Cardiac septum (tissue), 1 donor: ENCODE measurements around the gene DNAH6. TPM values are rescaled to one million over a fixed set of nuclear protein-coding genes. Genes with fewer than 3 reads are reported as not detected.

ENCODE experiments used
- DNase-seq: peaks from one replicate; pipeline ENCODE4 v3.0.0-alpha.2; 2020; ENCODE audit warnings: low spot score
- intact Hi-C: fragments of 100-400 bp; cut with DNase I; formaldehyde crosslinking; loops from one replicate; pipeline ENCODE4 v1.14.0; 2022
- total RNA-seq: library from RNA; stranded (reverse); fragmentation: NEBNext Ultra II Directional; extraction: Animal tissue kit (Norgen Biotek cat#: 25700); gene quantifications from one replicate; pipeline ENCODE4 v1.2.1, GENCODE V29; 2021
- donor health status: DM: no; HTN: no; CAD: no.

DNAH6 gene
- total RNA-seq, 1 donor from 2014 or later, result 0.22 TPM

DNA sequence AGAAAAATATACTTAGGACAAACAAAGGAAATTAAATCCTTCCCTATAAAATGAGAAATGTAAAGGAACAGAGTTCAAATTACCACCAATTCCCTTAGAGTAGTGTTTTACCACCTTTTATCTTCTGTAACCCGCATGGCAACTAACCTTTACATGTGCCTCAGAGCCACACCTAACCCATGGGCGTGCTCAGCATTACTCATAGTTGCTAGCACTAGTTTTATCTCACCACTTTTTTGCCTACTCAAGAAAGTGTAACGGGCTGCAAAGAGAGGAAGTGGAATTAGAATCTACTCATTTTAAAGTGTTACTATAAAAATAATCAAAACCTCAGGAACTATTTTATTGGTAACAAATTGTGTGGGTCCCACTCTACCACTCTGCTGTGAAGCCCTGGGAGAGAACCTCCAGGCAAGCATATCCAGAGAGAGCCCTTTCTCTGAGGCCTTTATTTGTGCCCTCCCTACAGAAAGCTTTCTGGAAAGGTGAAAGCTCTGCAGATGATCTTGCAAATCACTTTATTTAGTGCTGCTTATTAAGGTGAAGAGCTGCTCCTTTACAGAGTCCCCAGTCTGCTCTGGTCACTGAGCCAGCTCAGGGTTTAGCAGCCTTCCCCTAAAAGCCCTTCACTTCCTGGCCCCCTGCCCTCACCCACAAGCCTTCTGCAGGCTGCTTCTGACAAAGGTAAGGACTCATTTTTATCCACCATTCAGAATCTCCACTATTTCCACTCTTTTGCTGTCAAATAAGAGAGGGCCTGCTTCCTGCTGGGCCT, 265.8 kb downstream of the DNAH6 start:
- intact Hi-C loops, result loop anchor here (10.0 kb wide), 1 partner anchor 137 kb away; no protein-coding TSS in a partner anchor
- no peak for DNase-seq

DNA sequence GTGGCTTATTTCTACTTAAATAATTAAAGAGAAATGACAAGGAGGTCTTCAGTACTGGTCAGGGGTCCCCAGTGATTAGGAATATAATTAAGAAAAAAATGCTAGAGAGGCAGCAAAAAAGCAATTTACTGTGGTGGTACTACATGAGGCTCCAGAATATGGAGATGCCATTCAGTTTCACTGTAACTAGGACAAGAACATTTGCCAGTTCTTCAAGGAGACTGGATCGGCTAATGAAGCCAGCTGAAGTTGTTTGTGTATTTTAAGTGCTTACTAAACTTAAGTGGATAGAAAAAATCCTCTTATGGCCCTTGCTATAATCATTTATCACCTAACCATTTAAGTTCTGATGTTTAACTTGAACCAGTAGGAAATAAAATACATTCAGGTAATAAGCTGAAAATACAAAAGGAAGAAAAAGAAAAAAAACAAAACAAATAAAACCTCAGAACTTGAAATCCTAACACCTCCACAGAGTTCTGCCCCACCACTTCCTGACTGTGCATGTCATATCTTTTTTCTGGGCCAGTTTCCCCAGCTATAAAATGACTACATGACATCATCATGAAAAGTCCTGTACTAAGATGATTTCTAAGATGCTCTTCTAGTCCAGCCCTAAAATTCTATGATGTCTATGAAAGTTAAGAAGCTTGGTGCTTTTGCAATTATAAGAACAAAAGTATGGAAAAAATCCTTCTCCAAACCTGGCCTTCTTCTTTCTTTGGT, 266.6 kb downstream of the DNAH6 start:
- intact Hi-C loops, result loop anchor here (10.0 kb wide), 1 partner anchor 138 kb away; no protein-coding TSS in a partner anchor
- DNase-seq, result no peak

DNA sequence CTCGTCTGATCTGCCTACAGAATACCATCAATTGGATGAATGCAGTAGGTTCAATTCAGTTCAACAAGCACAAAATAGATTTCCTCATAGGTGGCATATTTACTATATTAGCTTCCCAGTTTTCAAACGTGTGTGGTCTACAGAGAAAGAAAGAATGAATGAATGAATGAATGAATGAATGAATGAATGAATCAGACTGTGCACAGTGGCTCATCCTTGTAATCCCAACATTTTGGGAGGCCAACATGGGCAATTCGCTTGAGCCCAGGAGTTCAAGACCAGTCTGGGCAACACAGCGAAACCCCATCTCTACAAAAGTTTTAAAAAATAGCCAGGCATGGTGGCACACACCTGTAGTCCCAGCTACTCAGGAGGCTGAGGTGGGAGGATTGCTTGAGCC, 269.7 kb downstream of the DNAH6 start:
- no peak for DNase-seq
- intact Hi-C loops, result loop anchor here (10.0 kb wide), 1 partner anchor 141 kb away; no protein-coding TSS in a partner anchor

DNA sequence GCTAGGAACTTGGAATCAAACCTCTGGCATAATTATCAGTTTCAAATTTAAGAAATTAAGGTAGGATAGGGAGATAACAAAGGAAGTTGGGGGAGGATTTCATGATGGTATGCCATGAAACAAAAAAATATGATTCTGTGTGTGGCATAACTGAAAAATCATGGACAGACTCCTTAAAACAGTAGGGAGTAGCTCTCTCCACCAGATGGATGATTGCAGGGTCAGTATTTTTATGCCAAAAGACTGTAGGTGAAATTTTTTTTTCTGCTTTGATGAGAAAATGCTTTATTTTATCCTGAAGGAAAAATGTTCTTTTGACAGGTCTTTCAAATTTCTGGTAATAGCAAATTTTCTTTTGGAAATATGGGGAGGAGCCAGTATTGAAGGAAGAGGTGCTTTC, 270.3 kb downstream of the DNAH6 start:
- no peak for DNase-seq
- intact Hi-C loops, result loop anchor here (10.0 kb wide), 1 partner anchor 142 kb away; no protein-coding TSS in a partner anchor

DNA sequence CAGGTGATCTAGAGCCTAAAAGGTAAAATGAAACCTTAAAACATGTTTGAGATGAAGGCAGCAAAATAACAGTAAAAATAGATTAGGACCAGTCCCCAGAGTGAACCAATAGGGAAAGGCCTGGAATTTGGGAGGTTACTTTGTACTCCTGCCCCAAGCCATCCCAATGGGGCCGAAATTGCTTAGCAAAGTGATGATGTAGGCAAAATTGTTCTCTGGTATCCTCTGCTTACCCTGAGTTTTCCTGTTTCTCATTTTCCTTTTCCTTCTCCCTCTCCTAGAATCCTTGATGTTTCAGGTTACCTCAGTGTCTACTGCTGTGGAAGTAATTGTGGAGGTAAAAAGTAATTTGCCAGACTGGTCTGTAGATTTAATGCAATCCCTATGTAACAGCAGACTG, 271.7 kb downstream of the DNAH6 start:
- intact Hi-C loops, result loop anchor here (10.0 kb wide), 1 partner anchor 143 kb away; no protein-coding TSS in a partner anchor
- DNase-seq, result no peak

DNA sequence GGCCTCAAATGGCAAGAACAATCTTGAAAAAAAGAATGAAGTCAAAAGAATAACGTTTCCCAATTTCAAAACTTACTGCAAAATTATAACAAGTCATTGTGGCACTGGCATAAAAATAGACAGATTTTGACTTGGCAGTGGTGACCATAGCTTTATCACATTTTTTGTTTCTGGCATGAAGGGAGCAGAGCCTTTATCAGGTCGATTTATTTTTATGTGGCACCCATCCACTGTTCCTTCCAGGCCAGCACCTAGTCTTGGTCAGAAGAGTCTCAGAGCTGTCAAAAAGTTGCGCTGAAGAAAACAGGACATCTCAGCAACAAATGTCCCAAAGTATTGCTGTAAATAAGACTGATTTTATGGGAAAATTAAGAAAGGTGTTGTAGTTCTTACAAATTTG, 272.2 kb downstream of the DNAH6 start:
- intact Hi-C loops, result loop anchor here (10.0 kb wide), 1 partner anchor 144 kb away; no protein-coding TSS in a partner anchor
- no peak for DNase-seq

DNA sequence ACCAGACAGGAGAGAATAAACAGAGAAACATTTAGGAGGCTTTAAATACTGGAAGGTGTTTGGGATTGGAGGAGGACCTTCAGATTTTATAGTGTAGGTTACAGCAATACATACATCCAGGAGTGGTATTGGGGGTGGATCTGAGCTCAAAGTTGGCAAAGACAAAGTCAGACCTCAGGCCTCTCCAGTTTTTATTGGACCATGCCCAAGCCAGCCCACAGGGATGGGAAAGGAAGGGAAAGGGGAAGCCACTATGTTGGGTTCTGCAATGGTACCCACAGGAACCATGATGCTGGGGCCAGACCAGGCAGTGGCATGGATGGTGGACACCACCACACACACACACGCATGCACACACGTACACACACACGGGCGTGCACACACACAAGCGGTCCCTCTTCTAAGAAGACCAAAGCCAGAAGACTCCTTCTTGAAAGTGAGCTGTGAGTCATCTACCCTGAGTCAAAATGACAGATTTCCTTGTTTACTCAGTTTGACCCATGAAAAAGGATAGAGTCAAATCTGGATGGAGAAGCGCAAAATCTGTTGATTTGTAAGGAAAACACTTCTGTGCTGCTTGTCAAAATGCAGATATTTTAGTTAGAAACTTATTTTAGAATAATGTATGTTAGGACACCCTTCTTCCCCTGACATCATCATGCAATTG, 276.7 kb downstream of the DNAH6 start:
- intact Hi-C loops, result no loop called here
- DNase-seq, result no peak

DNA sequence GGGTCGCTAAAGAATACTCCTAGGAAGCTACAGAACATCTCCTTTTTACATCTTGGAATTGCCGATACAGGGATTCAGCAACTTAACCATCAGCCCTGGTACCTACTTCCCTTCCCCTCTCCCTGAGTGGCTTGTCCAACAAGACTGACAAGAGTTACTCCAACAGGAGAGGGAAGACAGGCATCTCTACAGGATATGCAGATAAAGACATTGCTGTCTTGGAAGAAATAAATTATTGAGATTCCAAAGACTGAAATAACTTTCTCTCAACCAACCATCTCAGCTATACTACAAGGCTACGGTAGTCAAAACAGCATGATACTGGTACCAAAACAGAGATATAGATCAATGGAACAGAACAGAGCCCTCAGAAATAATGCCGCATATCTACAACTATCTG, 277.3 kb downstream of the DNAH6 start:
- DNase-seq, result no peak
- intact Hi-C loops, result no loop called here

DNA sequence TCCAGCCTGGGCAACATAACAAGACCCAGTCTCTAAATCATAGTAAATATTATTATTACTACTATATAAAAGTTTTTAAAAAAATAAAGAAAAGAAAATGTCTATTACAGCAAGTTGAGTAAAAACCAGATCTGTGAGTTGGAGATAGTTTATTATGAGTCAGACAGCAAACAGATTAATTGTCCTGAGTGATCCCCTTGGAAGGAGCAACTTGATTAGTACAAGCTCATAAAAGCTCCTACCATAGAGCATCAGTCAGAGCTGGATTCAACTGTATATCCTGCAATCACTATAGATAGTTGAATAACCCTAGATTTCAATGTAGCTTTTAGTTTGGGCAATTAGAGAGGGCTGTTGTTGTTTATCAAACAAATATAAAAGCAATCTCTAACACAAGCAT, 280.5 kb downstream of the DNAH6 start:
- intact Hi-C loops, result no loop called here
- no peak for DNase-seq

DNA sequence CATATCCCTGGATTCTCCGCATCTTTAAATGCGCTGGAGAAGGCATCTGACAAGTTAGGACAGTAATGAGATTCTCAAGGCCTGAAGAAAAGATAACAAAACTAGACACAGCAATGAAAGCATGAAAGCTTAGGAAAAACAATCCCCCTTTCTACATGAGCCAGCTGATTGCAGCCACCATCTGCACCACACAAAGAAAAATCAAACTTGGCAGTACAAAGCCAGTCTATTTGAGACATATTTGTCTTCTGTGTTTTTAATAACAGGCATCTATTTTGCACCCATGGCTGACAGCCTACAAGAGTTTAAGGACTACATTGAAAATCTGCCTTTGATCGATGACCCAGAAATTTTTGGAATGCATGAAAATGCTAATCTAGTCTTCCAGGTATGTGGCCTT, 281.0 kb downstream of the DNAH6 start:
- no peak for DNase-seq
- intact Hi-C loops, result no loop called here

DNA sequence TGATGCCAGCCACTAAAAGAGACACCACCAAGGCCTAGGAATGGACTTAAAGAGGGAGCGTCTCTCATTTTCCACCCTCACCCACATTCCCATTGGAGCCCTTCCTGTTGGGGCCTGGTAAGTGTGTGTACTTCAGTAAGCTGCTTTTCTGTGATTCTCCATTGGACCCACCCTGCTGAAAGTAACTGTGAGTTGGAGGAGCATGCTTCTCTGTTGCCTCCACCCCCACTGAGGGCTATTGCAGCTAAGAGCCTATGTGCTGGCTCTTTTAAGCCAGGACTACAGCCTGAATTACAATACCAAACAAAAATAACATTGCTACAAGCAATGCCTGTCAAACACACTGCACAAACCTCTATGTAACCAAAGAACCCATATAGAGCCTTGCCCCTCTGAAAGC, 283.5 kb downstream of the DNAH6 start:
- no peak for DNase-seq
- intact Hi-C loops, result no loop called here

DNA sequence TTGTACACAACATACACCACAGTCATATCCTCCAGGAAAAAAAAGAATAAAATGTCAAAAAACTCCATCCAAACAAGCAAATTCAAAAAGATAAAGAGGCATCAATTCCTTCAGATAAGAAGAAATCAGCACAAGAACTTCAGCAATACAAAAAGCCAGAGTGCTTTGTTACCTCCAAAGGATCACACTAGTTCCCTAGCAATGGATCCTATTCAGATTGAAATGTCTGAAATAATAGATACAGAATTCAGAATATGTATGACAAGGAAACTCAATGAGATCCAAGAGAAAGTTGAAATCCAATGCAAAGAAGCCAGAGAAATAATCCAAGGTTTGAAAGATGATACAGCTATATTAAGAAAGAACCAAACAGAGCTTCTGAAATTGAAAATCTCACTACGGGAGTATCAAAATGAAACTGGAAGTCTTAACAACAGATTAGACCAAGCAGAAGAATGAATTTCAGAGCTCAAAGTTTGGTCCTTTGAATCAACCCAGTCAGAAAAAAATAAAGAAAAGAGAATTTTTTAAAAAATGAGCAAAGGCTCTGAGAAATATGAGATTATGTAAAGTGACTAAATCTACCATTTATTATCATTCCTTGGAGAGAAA, 284.0 kb downstream of the DNAH6 start:
- intact Hi-C loops, result no loop called here
- DNase-seq, result no peak

DNA sequence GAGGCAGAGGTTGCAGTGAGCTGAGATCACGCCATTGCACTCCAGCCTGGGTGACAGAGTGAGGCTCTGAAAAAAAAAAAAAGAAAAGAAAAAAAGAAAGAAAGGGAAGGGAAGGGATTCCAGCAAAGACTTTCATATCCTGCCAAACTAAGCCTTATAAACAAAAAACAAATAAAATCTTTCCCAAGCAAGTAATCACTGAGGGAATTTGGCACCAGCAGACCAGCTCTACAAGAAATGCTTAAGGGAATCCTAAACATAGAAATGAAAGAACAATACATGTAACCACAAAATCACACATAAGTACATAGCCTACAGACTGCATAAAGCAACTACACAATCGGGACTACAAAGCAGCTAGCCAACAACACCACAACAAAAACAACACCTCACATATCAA, 285.5 kb downstream of the DNAH6 start:
- no peak for DNase-seq
- intact Hi-C loops, result no loop called here

DNA sequence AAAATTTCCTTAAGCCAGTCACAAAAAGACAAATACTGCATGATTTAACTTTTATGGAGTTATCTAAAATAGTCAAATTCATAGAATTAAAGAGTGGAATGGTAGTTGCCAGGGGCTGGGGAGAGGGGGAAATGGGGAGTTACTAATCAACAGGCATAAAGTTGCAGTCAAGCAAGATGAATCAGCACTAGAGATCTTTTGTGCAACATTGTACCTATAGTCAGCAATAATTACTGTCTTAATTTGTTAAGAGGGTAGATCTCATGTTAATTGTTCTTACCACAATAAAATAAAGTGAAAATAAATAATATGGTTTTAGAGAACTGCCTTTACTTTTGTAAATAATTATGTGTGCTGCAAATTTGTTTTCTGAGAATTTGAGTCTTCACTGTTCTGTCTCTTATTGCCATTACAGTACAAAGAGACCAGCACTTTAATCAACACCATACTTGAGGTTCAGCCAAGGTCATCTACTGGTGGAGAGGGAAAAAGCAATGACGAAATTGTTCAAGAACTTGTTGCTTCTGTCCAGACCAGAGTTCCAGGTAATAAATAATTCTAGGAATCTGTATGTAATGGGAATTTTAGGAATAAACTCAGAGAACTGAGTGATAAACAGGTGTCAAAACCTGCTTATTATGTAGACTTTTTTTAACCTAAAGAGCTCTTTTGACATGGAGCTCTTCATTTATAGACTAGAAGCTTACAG, 289.1 kb downstream of the DNAH6 start:
- DNase-seq, result no peak
- intact Hi-C loops, result no loop called here

DNA sequence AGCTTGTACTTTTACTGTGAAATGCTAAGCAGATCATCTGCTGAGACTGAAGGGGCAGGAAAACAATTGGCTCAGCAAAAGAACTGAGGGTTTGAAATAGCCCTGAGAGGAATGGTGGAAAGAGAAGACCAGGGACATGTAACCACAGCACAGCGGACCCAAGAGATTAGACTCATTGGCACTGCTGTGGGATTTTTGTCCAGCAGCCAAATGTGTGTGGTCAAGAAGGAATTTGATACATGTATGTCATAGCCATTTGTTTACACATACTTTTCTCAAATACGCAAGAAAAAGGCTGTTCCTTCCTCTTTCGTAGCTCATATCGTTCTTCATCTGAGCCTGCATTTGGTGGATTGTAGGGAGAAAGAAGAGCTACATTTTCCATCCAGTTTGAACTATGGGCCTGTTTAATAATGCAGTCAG, 290.8 kb downstream of the DNAH6 start:
- no peak for DNase-seq
- intact Hi-C loops, result no loop called here

DNA sequence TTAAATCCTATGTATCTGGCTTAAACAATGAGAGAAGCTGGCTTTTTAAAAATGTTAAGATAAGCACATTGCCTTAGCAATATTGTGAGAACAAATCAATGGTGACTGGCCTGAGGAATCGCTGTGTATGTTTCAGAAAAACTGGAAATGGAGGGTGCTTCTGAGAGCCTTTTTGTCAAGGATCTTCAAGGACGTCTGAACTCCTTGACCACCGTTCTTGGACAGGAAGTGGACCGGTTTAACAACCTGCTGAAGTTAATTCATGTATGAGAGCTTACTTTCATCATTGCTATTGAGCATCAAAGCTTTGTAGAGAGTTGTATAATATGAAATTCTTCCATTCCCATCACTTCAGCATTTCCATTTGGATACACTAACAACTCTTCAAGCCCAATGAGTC, 292.0 kb downstream of the DNAH6 start:
- DNase-seq, result no peak
- intact Hi-C loops, result no loop called here

DNA sequence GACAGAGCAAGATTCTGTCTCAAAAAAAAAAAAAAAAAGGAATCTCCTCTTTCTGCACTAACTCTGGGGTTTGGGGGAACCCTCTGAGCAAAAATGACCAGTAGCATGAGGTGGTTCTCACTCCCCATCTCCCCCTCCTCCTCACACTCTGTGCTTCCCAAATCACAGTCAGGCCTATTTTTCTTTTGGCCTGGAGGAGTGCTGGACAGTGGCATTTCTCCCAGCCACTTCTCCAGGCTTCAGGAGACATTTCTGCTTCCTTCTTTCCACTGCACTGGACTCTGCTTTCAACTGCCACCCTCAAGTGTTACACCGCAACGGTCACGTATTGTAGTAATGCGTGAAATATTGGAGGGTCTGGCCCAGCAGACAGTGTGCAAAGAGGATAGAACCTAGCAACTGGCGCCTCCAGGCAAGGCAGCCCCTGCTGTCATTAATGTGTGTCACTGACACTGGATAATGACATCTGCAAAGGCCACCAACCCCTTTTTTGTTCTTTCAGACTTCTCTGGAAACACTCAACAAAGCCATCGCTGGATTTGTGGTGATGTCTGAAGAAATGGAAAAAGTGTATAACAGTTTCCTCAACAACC, 295.6 kb downstream of the DNAH6 start:
- intact Hi-C loops, result no loop called here
- DNase-seq, result no peak

DNA sequence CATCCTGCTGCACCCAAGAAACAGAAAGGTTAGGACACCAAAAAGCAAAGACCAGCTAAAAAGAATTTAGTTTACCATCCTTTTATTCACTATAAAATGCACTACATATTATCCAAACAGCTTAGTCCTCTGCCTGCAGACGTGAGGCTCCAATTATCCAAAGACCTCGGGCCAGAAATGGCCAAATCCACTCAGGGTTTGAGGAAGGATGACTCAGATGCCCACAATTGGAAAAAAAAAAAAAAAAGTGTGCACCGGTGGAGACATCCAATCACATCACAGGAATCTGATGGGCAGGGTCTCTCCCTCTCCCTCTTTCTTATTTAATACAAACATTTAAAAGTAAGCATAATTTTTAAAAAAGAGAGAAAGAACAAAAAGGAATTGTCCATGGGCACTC, 298.8 kb downstream of the DNAH6 start:
- intact Hi-C loops, result no loop called here

DNA sequence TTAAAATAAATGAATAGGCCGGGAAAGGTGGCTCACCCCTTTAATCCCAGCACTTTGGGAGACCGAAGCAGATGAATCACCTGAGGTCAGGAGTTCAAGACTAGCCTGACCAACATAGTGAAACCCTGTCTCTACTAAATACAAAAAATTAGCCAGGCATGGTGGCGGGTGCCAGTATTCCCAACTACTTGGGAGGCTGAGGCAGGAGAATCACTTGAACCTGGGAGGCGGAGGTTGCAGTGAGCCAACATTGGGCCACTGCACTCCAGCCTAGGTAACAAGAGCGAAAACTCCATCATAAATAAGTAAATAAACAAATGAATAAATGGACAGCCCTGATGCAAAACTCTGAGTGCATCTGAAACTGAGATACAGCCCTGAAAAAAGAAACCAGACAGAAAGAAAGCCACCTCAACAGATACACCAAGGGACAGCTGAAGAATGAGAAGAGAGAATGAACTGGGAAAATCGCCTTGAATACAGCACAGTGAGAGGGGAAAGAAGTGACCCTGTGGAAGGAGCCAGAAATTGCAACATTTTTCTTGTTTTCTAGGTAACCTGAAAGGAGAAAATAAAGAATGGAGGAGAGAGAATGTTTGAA, 300.2 kb downstream of the DNAH6 start:
- DNase-seq, result no peak
- intact Hi-C loops, result no loop called here

More for the DNA sequence above, 298.8 kb downstream of the DNAH6 start:
- no peak for DNase-seq
